SK-N-SH (cell line): ENCODE results near the gene SYTL5. TPM values are rescaled to one million over a fixed set of nuclear protein-coding genes. Genes with fewer than 3 reads are reported as not detected.

ENCODE experiments used
- CTCF ChIA-PET: fragments of 300-600, 350-600 bp; formaldehyde crosslinking; extraction: SDS; loops from one replicate; lab custom pipeline; 2021; lab: Yijun Ruan, JAX
- POLR2A ChIA-PET: fragments of 350-600 bp; sonication (Branson Sonifier 250); formaldehyde crosslinking; extraction: SDS; loops from one replicate; lab custom pipeline; 2020; ENCODE audit warnings: antibody characterized with exemption, inconsistent platforms; lab: Yijun Ruan, JAX
- DNase-seq: peaks from one replicate; pipeline ENCODE4 v3.0.0; 2012
- H2AFZ ChIP-seq: fragments of 200-600 bp; sonication (generic); 2 replicates; pipeline ENCODE4 v1.8.1; 2016; ENCODE audit warnings: antibody characterized with exemption, mild to moderate bottlenecking, low read depth
- H3F3A ChIP-seq: fragments of 200-600 bp; sonication (generic); replicated peaks from 2 replicates; pipeline ENCODE3; 2016; ENCODE audit warnings: antibody characterized with exemption, mild to moderate bottlenecking; ENCODE audit not compliant: insufficient read depth
- H3K27ac ChIP-seq, 2 experiments: fragments of 200-500 bp in 1 of 2; fragments of 200-600 bp in 1 of 2; sonication (Bioruptor generic) in 1 of 2; sonication (generic), shearing (Covaris generic) in 1 of 2; 2 replicates each; pipeline versions ENCODE4 v1.5.1 to v1.6.1; 2014 to 2016; ENCODE audit warnings: low read depth in 2 of 2, inconsistent platforms in 1 of 2, low read length in 1 of 2, mild to moderate bottlenecking in 1 of 2, mixed read lengths in 1 of 2
- H3K27me3 ChIP-seq: fragments of 200-600 bp; sonication (generic), shearing (Covaris generic); 2 replicates; pipeline ENCODE4 v1.6.1; 2016; ENCODE audit warnings: mixed run types; ENCODE audit not compliant: insufficient read depth
- H3K36me3 ChIP-seq, 2 experiments: fragments of 200-500 bp in 1 of 2; fragments of 200-600 bp in 1 of 2; sonication (Bioruptor generic) in 1 of 2; sonication (generic) in 1 of 2; replicated peaks in 1 of 2; 2 replicates each; pipeline versions ENCODE3 to v1.5.1; 2014 to 2016; ENCODE audit warnings: low read length in 1 of 2, mild to moderate bottlenecking in 1 of 2; ENCODE audit not compliant: insufficient read depth in 2 of 2, control insufficient read depth in 1 of 2
- H3K4me1 ChIP-seq, 2 experiments: fragments of 200-500 bp in 1 of 2; fragments of 200-600 bp in 1 of 2; sonication (Bioruptor generic) in 1 of 2; sonication (generic), shearing (Covaris generic) in 1 of 2; 2 replicates each; pipeline versions ENCODE4 v1.5.1 to v1.6.1; 2014 to 2016; ENCODE audit warnings: low read depth in 1 of 2, low read length in 1 of 2, mixed run types in 1 of 2; ENCODE audit not compliant: insufficient read depth in 2 of 2, control insufficient read depth in 1 of 2
- H3K4me2 ChIP-seq: fragments of 200-600 bp; sonication (generic), shearing (Covaris generic); 2 replicates; pipeline ENCODE4 v1.6.1; 2017; ENCODE audit warnings: mixed run types
- H3K4me3 ChIP-seq, 2 experiments: fragments of 200-500 bp in 1 of 2; fragments of 200-600 bp in 1 of 2; sonication (Bioruptor generic) in 1 of 2; sonication (generic), shearing (Covaris generic) in 1 of 2; 2 replicates each; pipeline versions ENCODE4 v1.5.1 to v1.8.1; 2014 to 2016; ENCODE audit warnings: low read depth in 2 of 2, inconsistent platforms in 1 of 2, low read length in 1 of 2, mild to moderate bottlenecking in 1 of 2, mixed read lengths in 1 of 2, moderate library complexity in 1 of 2
- H3K79me2 ChIP-seq: fragments of 200-600 bp; sonication (generic); 2 replicates; pipeline ENCODE4 v1.8.1; 2017; ENCODE audit warnings: mild to moderate bottlenecking; ENCODE audit not compliant: insufficient read depth
- H3K9ac ChIP-seq: fragments of 200-600 bp; sonication (generic); 2 replicates; pipeline ENCODE4 v1.6.1; 2017; ENCODE audit warnings: mixed run types
- H3K9me2 ChIP-seq: fragments of 200-600 bp; sonication (generic); 2 replicates; pipeline ENCODE4 v1.6.1; 2017; ENCODE audit warnings: mixed run types
- H3K9me3 ChIP-seq: fragments of 200-600 bp; sonication (generic); 2 replicates; pipeline ENCODE4 v1.6.1; 2017; ENCODE audit warnings: mixed run types, mild to moderate bottlenecking, moderate library complexity
- H4K20me1 ChIP-seq: fragments of 200-600 bp; sonication (generic); 2 replicates; pipeline ENCODE4 v1.6.1; 2017; ENCODE audit warnings: mild to moderate bottlenecking, mixed run types; ENCODE audit not compliant: insufficient read depth
- EP300 ChIP-seq, 2 experiments: IDR thresholded peaks; 2 replicates each; pipeline versions ENCODE4 v1.4.0 to v1.6.1; 2012; ENCODE audit warnings: borderline replicate concordance in 1 of 2, low read depth in 1 of 2, low read length in 1 of 2
- FOSL2 ChIP-seq: IDR thresholded peaks from 2 replicates; pipeline ENCODE4 v1.4.0; 2012; ENCODE audit warnings: low read depth, mild to moderate bottlenecking, moderate library complexity, borderline replicate concordance
- GABPA ChIP-seq: IDR thresholded peaks from 2 replicates; pipeline ENCODE4 v1.4.0; 2012; ENCODE audit warnings: low read depth, mild to moderate bottlenecking
- JUND ChIP-seq: IDR thresholded peaks from 2 replicates; pipeline ENCODE4 v1.4.0; 2012
- MEF2A ChIP-seq: IDR thresholded peaks from 2 replicates; pipeline ENCODE4 v1.4.0; 2012; ENCODE audit warnings: low read depth, borderline replicate concordance
- RAD21 ChIP-seq: IDR thresholded peaks from 2 replicates; pipeline ENCODE4 v1.6.1; 2012; ENCODE audit warnings: mild to moderate bottlenecking, low read length
- RXRA ChIP-seq: IDR thresholded peaks from 2 replicates; pipeline ENCODE4 v1.4.0; 2012; ENCODE audit warnings: low read depth, mild to moderate bottlenecking, borderline replicate concordance
- TAF1 ChIP-seq: IDR thresholded peaks from 2 replicates; pipeline ENCODE4 v1.6.1; 2012; ENCODE audit warnings: low read depth, mild to moderate bottlenecking, low read length, moderate library complexity, borderline replicate concordance
- WGBS: methylation state at CpG from one replicate; pipeline ENCODE4 v1.1.6; 2017; ENCODE audit warnings: low lambda C conversion rate; 5-methylcytosine and 5-hydroxymethylcytosine counted together
- polyA plus RNA-seq, 3 experiments: library from polyadenylated mRNA; depleted of rRNA; stranded (reverse); fragments of >200 nt; gene quantifications; 2 replicates each; pipeline ENCODE4 v1.2.3, GENCODE V29; 2012
- TF ChIP-seq, protein P1 (sequence below): fragments of 150-350 bp; IDR thresholded peaks from 2 replicates; pipeline ENCODE4 v1.6.1; 2017; ENCODE audit warnings: antibody characterized with exemption, low read length, low read depth, borderline replicate concordance
- TF ChIP-seq, protein P2 (sequence below): fragments of 200-600 bp; sonication (generic); IDR thresholded peaks from 2 replicates; pipeline ENCODE4 v1.6.1; 2017; ENCODE audit warnings: antibody characterized with exemption, mild to moderate bottlenecking, moderate library complexity
- TF ChIP-seq, protein P3 (sequence below): IDR thresholded peaks from 2 replicates; pipeline ENCODE4; 2012
- TF ChIP-seq, protein P4 (sequence below): IDR thresholded peaks from 2 replicates; pipeline ENCODE4 v1.4.0; 2012; ENCODE audit warnings: low read depth, borderline replicate concordance

SYTL5 gene
- polyA plus RNA-seq, 1 of the 3 experiments (the other 2 are of a cell fraction) = 0.74 TPM

DNA sequence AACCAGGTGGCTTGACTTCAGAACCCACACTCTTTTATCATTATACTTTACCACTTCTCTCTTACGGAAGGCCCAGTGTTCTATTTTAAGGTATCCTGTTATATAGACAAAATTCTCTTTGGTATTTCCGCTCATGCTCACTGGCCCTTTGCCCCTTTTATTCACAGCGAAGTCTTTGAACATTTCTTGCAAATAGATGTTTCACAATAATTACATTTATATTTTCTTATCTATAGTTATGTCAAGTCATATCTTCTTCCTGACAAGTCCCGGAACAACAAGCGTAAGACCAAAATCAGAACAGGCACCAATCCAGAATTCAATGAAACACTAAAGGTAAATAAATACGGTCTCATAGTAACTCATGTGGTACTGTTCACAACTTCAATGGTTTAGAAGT is 102.0 kb downstream of the SYTL5 start:
- Histone ChIP-seq H3K27ac (no peak overlapping the region), H3K36me3 (no peaks in the 10 kb centered on the region), H4K20me1 (no peaks in the 10 kb centered on the region), H3K9me3 (no peaks in the 10 kb centered on the region), H3K4me3 (no peak overlapping the region), H3F3A (no peaks in the 10 kb centered on the region), H3K4me1 (no peaks in the 10 kb centered on the region), H3K79me2 (no peaks in the 10 kb centered on the region), H2AFZ (no peak overlapping the region), H3K9ac (no peak overlapping the region), H3K27me3 (no peaks in the 10 kb centered on the region), H3K9me2 (no peaks in the 10 kb centered on the region), H3K4me2 (no peak overlapping the region)
- TF ChIP-seq TAF1 = no peak
- no peak for TF ChIP-seq RXRA
- TF ChIP-seq, protein P1, sequence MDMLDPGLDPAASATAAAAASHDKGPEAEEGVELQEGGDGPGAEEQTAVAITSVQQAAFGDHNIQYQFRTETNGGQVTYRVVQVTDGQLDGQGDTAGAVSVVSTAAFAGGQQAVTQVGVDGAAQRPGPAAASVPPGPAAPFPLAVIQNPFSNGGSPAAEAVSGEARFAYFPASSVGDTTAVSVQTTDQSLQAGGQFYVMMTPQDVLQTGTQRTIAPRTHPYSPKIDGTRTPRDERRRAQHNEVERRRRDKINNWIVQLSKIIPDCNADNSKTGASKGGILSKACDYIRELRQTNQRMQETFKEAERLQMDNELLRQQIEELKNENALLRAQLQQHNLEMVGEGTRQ = no peak
- TF ChIP-seq RAD21 = no peak
- TF ChIP-seq, protein P2, sequence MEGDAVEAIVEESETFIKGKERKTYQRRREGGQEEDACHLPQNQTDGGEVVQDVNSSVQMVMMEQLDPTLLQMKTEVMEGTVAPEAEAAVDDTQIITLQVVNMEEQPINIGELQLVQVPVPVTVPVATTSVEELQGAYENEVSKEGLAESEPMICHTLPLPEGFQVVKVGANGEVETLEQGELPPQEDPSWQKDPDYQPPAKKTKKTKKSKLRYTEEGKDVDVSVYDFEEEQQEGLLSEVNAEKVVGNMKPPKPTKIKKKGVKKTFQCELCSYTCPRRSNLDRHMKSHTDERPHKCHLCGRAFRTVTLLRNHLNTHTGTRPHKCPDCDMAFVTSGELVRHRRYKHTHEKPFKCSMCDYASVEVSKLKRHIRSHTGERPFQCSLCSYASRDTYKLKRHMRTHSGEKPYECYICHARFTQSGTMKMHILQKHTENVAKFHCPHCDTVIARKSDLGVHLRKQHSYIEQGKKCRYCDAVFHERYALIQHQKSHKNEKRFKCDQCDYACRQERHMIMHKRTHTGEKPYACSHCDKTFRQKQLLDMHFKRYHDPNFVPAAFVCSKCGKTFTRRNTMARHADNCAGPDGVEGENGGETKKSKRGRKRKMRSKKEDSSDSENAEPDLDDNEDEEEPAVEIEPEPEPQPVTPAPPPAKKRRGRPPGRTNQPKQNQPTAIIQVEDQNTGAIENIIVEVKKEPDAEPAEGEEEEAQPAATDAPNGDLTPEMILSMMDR = no peak
- WGBS = 33% methylated on average over 6 of the region's 6 CpGs
- no peak for DNase-seq
- CTCF ChIA-PET = no interaction called here
- POLR2A ChIA-PET = no interaction called here

DNA sequence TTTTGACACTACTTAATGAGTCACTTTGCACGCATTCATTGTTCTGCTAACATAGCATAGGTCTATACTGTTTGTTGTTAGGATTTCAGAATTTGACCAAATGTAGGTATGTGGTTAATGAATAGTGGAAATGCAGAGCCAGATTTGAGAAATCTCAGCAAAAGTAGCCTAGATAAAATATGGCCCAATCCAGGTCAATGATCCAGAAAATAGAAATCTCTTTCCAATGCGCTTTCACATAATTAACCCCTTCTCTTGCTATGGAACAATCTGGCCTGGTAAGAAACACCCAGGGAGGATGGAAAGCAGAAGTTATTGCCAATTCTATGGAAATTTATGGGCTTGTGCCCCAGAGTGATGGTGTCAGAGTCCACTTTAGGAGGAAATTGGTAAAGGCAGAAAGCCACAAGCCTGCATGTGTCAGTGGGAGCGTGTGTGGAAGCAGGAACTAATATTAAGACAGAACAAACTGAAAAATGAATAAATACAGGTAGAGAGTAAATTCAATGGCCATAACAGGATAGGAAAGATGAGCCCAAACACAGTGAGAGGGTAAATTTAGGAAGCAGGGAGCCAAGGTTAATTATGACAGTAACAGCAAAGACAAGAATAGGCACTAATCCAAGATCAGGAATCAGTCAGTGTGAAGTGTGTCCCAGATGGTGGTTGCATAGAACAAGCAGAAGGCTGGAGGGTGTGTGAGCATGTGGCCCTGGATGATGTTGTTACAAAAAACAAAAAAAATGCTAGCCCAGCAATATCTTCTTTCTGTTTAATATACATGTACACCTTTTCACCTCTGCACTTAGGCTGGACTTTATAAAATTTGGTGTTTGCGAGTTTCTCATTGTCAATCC is 102.9 kb downstream of the SYTL5 start:
- Histone ChIP-seq H3K9ac (no peak overlapping the region), H4K20me1 (no peaks in the 10 kb centered on the region), H3K27me3 (no peaks in the 10 kb centered on the region), H3K4me2 (no peak overlapping the region), H3K4me1 (no peaks in the 10 kb centered on the region), H3K36me3 (no peaks in the 10 kb centered on the region), H3F3A (no peaks in the 10 kb centered on the region), H3K79me2 (no peaks in the 10 kb centered on the region), H3K9me2 (no peaks in the 10 kb centered on the region), H3K4me3 (no peak overlapping the region), H3K9me3 (no peaks in the 10 kb centered on the region), H2AFZ (no peak overlapping the region), H3K27ac (no peak overlapping the region)
- ChIA-PET POLR2A (no interaction called here), CTCF (no interaction called here)
- 25% methylated on average over 4 of the region's 4 CpGs for WGBS
- no peak for DNase-seq
- TF ChIP-seq, protein P3, sequence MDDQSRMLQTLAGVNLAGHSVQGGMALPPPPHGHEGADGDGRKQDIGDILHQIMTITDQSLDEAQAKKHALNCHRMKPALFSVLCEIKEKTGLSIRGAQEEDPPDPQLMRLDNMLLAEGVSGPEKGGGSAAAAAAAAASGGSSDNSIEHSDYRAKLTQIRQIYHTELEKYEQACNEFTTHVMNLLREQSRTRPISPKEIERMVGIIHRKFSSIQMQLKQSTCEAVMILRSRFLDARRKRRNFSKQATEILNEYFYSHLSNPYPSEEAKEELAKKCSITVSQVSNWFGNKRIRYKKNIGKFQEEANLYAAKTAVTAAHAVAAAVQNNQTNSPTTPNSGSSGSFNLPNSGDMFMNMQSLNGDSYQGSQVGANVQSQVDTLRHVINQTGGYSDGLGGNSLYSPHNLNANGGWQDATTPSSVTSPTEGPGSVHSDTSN = no peak
- TF ChIP-seq RAD21 (no peak), EP300 (IDR thresholded peaks at IDR 0.05; ENCODE audit: borderline replicate concordance in 1 of 2, low read depth in 1 of 2, low read length in 1 of 2) (no peak), TAF1 (no peak), MEF2A (no peak), JUND (no peak), GABPA (no peak), FOSL2 (no peak)
- TF ChIP-seq, protein P4, sequence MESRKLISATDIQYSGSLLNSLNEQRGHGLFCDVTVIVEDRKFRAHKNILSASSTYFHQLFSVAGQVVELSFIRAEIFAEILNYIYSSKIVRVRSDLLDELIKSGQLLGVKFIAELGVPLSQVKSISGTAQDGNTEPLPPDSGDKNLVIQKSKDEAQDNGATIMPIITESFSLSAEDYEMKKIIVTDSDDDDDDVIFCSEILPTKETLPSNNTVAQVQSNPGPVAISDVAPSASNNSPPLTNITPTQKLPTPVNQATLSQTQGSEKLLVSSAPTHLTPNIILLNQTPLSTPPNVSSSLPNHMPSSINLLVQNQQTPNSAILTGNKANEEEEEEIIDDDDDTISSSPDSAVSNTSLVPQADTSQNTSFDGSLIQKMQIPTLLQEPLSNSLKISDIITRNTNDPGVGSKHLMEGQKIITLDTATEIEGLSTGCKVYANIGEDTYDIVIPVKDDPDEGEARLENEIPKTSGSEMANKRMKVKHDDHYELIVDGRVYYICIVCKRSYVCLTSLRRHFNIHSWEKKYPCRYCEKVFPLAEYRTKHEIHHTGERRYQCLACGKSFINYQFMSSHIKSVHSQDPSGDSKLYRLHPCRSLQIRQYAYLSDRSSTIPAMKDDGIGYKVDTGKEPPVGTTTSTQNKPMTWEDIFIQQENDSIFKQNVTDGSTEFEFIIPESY = no peak
